Measurements from ENCODE around the gene TTBK2.

DNA sequence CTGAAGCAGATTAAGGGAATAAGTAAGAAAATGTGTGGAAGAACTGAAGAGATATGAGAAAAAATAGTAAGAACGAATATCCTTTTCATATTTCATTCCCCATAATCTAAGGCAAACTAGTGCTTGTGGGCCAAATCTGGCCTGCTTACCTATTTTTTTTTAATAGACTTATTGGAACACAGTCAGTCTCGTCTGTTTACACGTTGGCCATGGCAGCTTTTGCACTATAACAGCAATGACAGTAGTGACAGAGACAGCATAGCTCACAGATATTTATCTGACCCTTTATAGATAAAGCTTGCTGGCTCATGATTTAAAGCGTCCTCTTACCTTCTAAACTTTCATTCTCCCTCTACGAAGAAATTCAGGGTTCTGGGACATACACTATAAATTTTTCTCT lies 133.6 kb downstream of the TTBK2 start:
- TF ChIP-seq, protein P1, sequence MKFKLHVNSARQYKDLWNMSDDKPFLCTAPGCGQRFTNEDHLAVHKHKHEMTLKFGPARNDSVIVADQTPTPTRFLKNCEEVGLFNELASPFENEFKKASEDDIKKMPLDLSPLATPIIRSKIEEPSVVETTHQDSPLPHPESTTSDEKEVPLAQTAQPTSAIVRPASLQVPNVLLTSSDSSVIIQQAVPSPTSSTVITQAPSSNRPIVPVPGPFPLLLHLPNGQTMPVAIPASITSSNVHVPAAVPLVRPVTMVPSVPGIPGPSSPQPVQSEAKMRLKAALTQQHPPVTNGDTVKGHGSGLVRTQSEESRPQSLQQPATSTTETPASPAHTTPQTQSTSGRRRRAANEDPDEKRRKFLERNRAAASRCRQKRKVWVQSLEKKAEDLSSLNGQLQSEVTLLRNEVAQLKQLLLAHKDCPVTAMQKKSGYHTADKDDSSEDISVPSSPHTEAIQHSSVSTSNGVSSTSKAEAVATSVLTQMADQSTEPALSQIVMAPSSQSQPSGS (CRISPR knock-in tag; IDR thresholded peaks at IDR 0.05; ENCODE audit: borderline replicate concordance, low read depth), result no peak
- TF ChIP-seq, protein P2, sequence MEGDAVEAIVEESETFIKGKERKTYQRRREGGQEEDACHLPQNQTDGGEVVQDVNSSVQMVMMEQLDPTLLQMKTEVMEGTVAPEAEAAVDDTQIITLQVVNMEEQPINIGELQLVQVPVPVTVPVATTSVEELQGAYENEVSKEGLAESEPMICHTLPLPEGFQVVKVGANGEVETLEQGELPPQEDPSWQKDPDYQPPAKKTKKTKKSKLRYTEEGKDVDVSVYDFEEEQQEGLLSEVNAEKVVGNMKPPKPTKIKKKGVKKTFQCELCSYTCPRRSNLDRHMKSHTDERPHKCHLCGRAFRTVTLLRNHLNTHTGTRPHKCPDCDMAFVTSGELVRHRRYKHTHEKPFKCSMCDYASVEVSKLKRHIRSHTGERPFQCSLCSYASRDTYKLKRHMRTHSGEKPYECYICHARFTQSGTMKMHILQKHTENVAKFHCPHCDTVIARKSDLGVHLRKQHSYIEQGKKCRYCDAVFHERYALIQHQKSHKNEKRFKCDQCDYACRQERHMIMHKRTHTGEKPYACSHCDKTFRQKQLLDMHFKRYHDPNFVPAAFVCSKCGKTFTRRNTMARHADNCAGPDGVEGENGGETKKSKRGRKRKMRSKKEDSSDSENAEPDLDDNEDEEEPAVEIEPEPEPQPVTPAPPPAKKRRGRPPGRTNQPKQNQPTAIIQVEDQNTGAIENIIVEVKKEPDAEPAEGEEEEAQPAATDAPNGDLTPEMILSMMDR (IDR thresholded peaks at IDR 0.05), result no peak

All from WTC11 (cell line).